Measurements from ENCODE around the gene EFCAB11. TPM values are rescaled to one million over a fixed set of nuclear protein-coding genes. Genes with fewer than 3 reads are reported as not detected.

The EFCAB11 gene
- total RNA-seq, 4 donors from 2014 or later, result 3.3 to 15.6 (median 6.9) TPM

DNA sequence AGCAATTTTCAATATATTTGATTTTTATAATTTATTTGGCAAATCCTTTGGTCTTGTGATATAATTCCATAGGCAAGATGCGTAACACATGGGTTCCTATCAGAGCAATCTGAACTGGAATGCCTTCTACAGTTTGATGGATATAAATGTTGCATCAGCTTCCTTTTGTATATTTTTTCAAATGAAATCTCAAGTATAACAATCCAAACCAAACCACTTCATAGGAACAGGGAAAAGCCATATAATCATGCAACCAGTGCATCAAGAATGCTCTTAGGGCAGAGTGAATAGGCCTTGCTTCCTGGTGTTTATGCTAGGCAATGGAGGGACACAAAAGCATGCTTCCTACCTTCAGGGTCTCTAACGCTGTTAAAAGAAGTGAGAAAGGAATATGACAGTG, 34.5 kb downstream of the EFCAB11 start:
- H3K4me3 ChIP-seq, result no peak overlapping the region
- no peaks in the 10 kb centered on the region for H3K4me1 ChIP-seq
- DNase-seq, result no peak
- TF ChIP-seq, protein P1, sequence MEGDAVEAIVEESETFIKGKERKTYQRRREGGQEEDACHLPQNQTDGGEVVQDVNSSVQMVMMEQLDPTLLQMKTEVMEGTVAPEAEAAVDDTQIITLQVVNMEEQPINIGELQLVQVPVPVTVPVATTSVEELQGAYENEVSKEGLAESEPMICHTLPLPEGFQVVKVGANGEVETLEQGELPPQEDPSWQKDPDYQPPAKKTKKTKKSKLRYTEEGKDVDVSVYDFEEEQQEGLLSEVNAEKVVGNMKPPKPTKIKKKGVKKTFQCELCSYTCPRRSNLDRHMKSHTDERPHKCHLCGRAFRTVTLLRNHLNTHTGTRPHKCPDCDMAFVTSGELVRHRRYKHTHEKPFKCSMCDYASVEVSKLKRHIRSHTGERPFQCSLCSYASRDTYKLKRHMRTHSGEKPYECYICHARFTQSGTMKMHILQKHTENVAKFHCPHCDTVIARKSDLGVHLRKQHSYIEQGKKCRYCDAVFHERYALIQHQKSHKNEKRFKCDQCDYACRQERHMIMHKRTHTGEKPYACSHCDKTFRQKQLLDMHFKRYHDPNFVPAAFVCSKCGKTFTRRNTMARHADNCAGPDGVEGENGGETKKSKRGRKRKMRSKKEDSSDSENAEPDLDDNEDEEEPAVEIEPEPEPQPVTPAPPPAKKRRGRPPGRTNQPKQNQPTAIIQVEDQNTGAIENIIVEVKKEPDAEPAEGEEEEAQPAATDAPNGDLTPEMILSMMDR (IDR thresholded peaks at IDR 0.05), result no peak
- no peak for TF ChIP-seq POLR2A (IDR thresholded peaks at IDR 0.05)
- no peak overlapping the region for H3K27ac ChIP-seq
- no peaks in the 10 kb centered on the region for H3K9me3 ChIP-seq
- no peaks in the 10 kb centered on the region for H3K36me3 ChIP-seq
- no peaks in the 10 kb centered on the region for H3K27me3 ChIP-seq

DNA sequence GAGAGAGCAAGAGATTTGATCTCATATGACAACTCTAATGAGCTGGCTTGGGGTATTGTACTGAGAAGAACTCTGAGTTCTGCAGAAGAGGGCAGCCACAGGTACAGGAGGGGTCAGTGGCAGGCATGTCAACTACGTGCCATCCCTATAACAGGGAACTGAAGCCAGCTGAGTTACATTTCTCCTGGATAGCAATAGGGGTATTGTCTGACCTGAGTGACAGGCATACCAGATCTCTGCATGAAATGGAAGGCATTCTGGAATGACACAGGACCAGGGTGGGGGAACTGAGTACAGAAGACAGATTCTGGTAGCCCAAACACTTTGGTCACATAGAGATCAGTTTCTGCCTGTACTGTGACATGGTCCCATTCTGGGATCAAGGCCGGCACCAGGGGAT, 35.8 kb downstream of the EFCAB11 start:
- no peaks in the 10 kb centered on the region for H3K4me1 ChIP-seq
- no peak overlapping the region for H3K4me3 ChIP-seq

DNA sequence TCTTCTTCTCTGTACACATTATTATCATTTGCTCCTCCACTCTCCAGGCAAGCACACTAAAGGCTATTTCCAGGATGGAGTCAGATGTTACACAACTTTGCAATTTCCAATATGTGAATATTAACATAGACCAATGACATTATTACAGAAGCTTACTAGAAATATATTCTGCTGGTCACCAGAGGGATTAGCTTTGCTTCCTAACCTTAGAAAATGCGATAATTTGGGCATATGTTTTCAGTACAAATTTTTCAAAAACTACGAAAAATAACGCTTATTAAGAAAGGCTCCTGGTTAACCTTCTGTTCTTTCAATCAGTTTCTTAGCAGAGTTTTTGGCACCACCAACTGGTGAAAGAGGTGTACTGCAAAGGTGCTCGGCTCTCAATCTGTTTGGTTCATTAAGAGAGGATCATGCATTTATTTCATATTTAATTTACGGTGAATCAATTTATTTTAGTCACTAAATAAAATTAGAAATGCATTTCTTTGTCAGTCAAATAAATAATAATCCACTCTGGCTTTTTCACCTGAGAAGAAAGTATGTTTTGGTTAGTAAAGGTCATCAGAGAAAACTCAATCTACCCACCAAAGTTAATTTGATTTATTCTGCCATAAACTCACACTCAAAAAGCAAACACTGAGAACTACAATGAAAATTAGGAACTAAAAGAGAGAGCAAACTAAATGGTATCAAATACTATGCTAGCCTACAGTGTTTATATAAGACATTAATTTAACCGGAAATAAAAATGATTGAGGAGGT, 39.2 kb downstream of the EFCAB11 start:
- no peaks in the 10 kb centered on the region for H3K9me3 ChIP-seq
- no peaks in the 10 kb centered on the region for H3K27me3 ChIP-seq
- no peaks in the 10 kb centered on the region for H3K36me3 ChIP-seq
- H3K4me1 ChIP-seq, result peaks cover 0 to 17% (median 4%) of the 10 kb centered on the region in 4 donors
- no peak overlapping the region for H3K27ac ChIP-seq
- TF ChIP-seq POLR2A (IDR thresholded peaks at IDR 0.05), result no peak
- TF ChIP-seq, protein P1 (IDR thresholded peaks at IDR 0.05), result peak; percentile 81 to 97 (median 95)
- no peak overlapping the region for H3K4me3 ChIP-seq
- peak in 2 of 3 donors; percentile 52 to 85 for DNase-seq

More for the DNA sequence above, 35.8 kb downstream of the EFCAB11 start:
- Histone ChIP-seq H3K27me3 (no peaks in the 10 kb centered on the region), H3K27ac (no peak overlapping the region), H3K36me3 (no peaks in the 10 kb centered on the region), H3K9me3 (no peaks in the 10 kb centered on the region)
- no peak for DNase-seq
- no peak for TF ChIP-seq POLR2A (IDR thresholded peaks at IDR 0.05)
- TF ChIP-seq, protein P1 (IDR thresholded peaks at IDR 0.05), result no peak

DNA sequence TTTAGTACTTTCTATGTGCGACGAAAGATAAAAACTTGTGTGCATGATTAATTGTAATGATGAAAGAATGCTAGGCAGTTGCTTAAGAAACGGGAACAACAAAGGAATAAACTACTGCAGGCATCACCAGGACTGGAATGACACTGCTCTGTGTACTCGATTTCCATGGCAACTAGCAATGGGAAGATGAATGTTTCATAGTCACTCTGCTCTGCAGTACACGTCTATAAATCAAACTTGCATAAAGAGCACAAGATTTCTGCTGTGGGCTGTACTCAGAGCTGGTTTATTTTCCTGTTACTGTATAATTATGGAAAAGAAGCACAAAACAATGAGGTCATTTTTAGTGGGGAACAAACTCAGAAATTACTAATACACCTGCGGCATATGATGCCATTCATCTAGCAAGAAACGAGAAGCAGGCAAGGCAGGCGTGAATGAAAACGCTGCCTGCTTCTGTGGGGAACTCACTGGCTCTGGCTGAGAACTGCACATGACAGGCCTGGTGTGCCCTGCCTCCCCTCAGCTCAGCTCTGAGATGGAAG, 41.8 kb downstream of the EFCAB11 start:
- TF ChIP-seq, protein P1 (IDR thresholded peaks at IDR 0.05), result no peak
- no peak for TF ChIP-seq POLR2A (IDR thresholded peaks at IDR 0.05)
- Histone ChIP-seq H3K4me3 (no peak overlapping the region), H3K27me3 (no peaks in the 10 kb centered on the region), H3K27ac (peak overlapping the region in 1 of 4 donors; percentile 61), H3K36me3 (no peaks in the 10 kb centered on the region), H3K9me3 (no peaks in the 10 kb centered on the region), H3K4me1 (peaks cover 0 to 17% (median 4%) of the 10 kb centered on the region in 4 donors)
- no peak for DNase-seq

DNA sequence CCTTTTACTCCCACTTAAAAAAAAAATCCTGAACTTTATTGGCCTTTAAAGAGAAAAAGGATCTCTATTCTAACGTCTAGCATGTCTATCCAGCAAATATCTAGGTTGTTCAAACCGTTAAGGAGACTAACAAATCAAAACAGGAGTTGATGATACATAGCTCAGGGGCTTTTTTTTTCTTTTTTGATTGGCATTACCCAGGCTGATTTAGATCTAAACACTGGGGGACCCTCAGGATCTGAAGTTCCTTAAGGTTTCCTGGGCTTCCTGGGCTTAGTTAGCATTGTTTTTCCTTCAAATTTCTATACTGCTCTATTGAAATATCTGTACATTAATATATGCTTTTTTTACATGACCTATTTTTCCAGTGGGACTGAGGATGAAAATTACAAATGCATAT, 42.3 kb downstream of the EFCAB11 start:
- H3K4me3 ChIP-seq, result no peak overlapping the region
- TF ChIP-seq POLR2A (IDR thresholded peaks at IDR 0.05), result no peak
- TF ChIP-seq, protein P1 (IDR thresholded peaks at IDR 0.05), result no peak
- peak overlapping the region in 2 of 4 donors; percentile 16 to 61 for H3K27ac ChIP-seq
- DNase-seq, result no peak
- no peaks in the 10 kb centered on the region for H3K9me3 ChIP-seq
- no peaks in the 10 kb centered on the region for H3K36me3 ChIP-seq
- H3K27me3 ChIP-seq, result no peaks in the 10 kb centered on the region
- H3K4me1 ChIP-seq, result peaks cover 0 to 17% (median 4%) of the 10 kb centered on the region in 4 donors
